B cell (primary cell): ENCODE measurements around the gene SLC38A1. TPM values are rescaled to one million over a fixed set of nuclear protein-coding genes. Genes with fewer than 3 reads are reported as not detected.

ENCODE experiments used
- ATAC-seq: fragments of 200-7000 bp; cut with Tn5 transposase; one replicate; pipeline ENCODE4 v1.10.0; 2021; ENCODE audit warnings: low read depth, mild to moderate bottlenecking, moderate number of reproducible peaks, moderate library complexity
- CTCF ChIA-PET: fragments of 350-600 bp; sonication (Branson Sonifier 250); formaldehyde crosslinking; loops from one replicate; lab custom pipeline; 2021; ENCODE audit warnings: antibody characterized with exemption, inconsistent platforms; lab: Charles Lee
- POLR2A ChIA-PET: fragments of 350-600 bp; sonication (Branson Sonifier 250); formaldehyde crosslinking; loops from one replicate; lab custom pipeline; 2021; ENCODE audit warnings: antibody characterized with exemption; lab: Charles Lee
- DNase-seq: peaks from one replicate; pipeline ENCODE4 v3.0.0; 2013
- H2AFZ ChIP-seq: 2 replicates; pipeline ENCODE4 v1.6.1; 2012; ENCODE audit warnings: mild to moderate bottlenecking, low read depth, low read length; ENCODE audit not compliant: insufficient read depth, poor library complexity, severe bottlenecking
- H3K27ac ChIP-seq, 2 donors: 1 replicate in 1 of 2; 2 replicates in 1 of 2; pipeline ENCODE4 v1.5.1; 2012 to 2013; ENCODE audit warnings: low read length in 2 of 2, mild to moderate bottlenecking in 2 of 2, moderate library complexity in 1 of 2
- H3K27me3 ChIP-seq, 4 experiments: fragments of 200-600 bp in 1 of 4; sonication (generic) in 1 of 4; replicated peaks in 1 of 4; 1 replicate in 2 of 4; 2 replicates in 2 of 4; pipeline versions ENCODE4 v1.6.1 to v1.7.0; 2013 to 2016; ENCODE audit warnings: low read length in 3 of 4, mild to moderate bottlenecking in 2 of 4, mixed read lengths in 1 of 4, moderate library complexity in 1 of 4; ENCODE audit not compliant: insufficient read depth in 4 of 4, control insufficient read depth in 3 of 4; ENCODE audit errors: control extremely low read depth in 1 of 4
- H3K36me3 ChIP-seq, 2 experiments: replicated peaks in 1 of 2; 1 replicate in 1 of 2; 2 replicates in 1 of 2; pipeline versions ENCODE4 v1.6.1 to v1.7.1; 2013; ENCODE audit warnings: low read length in 1 of 2; ENCODE audit not compliant: insufficient read depth in 2 of 2, control insufficient read depth in 1 of 2; ENCODE audit errors: control extremely low read depth in 1 of 2, extremely low read depth in 1 of 2
- H3K4me1 ChIP-seq, 2 donors: fragments of 200-600 bp in 1 of 2; sonication (generic) in 1 of 2; 1 replicate in 1 of 2; 2 replicates in 1 of 2; pipeline versions ENCODE4 v1.5.1 to v1.6.1; 2013 to 2017; ENCODE audit warnings: low read length in 2 of 2; ENCODE audit not compliant: control insufficient read depth in 2 of 2, insufficient read depth in 2 of 2
- H3K4me2 ChIP-seq: replicated peaks from 2 replicates; pipeline ENCODE3; 2012; ENCODE audit warnings: mild to moderate bottlenecking, low read depth, low read length; ENCODE audit not compliant: poor library complexity, severe bottlenecking
- H3K4me3 ChIP-seq, 5 experiments: fragments of 200-600 bp in 1 of 5; sonication (generic) in 1 of 5; 1 replicate in 3 of 5; 2 replicates in 2 of 5; pipeline versions ENCODE4 v1.5.1 to v1.7.0; 2011 to 2016; ENCODE audit warnings: low read length in 4 of 5, mild to moderate bottlenecking in 4 of 5, low read depth in 2 of 5, control low read depth in 1 of 5, moderate library complexity in 1 of 5; ENCODE audit not compliant: insufficient read depth in 1 of 5; ENCODE audit errors: control extremely low read depth in 1 of 5, extremely low read depth in 1 of 5
- H3K79me2 ChIP-seq: fragments of 200-600 bp; sonication (generic); one replicate; pipeline ENCODE4 v1.6.0; 2016; ENCODE audit warnings: low read length; ENCODE audit not compliant: control insufficient read depth, insufficient read depth
- H3K9ac ChIP-seq: fragments of 200-600 bp; sonication (generic); 2 replicates; pipeline ENCODE4 v1.6.1; 2017; ENCODE audit warnings: mild to moderate bottlenecking, low read length, moderate library complexity
- H3K9me3 ChIP-seq, 3 donors: one replicate each; pipeline versions ENCODE4 v1.6.1 to v1.7.1; 2013; ENCODE audit warnings: low read length in 2 of 3; ENCODE audit not compliant: control insufficient read depth in 2 of 3, insufficient read depth in 1 of 3; ENCODE audit errors: control extremely low read depth in 1 of 3
- H4K20me1 ChIP-seq: 2 replicates; pipeline ENCODE4 v1.6.0; 2012; ENCODE audit warnings: mild to moderate bottlenecking, low read length; ENCODE audit not compliant: insufficient read depth, control insufficient read depth, poor library complexity, severe bottlenecking
- H3K27ac Mint-ChIP-seq: one replicate; pipeline ENCODE4 v1.8.0; 2021; ENCODE audit warnings: mixed read lengths
- H3K27me3 Mint-ChIP-seq: one replicate; pipeline ENCODE4 v1.8.0; 2021; ENCODE audit warnings: mixed read lengths
- H3K4me1 Mint-ChIP-seq: one replicate; pipeline ENCODE4 v1.8.0; 2021; ENCODE audit warnings: mixed read lengths
- H3K4me3 Mint-ChIP-seq: one replicate; pipeline ENCODE4 v1.8.0; 2021; ENCODE audit warnings: mixed read lengths
- H3K9me3 Mint-ChIP-seq: one replicate; pipeline ENCODE4 v1.8.0; 2022; ENCODE audit warnings: mixed read lengths; ENCODE audit not compliant: insufficient read depth
- EZH2 ChIP-seq: IDR thresholded peaks from 2 replicates; pipeline ENCODE4 v1.6.1; 2012; ENCODE audit warnings: borderline replicate concordance, low read depth, mild to moderate bottlenecking, moderate library complexity, low read length; ENCODE audit not compliant: insufficient read depth, poor library complexity, severe bottlenecking
- WGBS: methylation state at CpG from one replicate; pipeline ENCODE4 v1.1.5; 2013; ENCODE audit warnings: missing lambda C conversion rate; ENCODE audit not compliant: insufficient coverage; 5-methylcytosine and 5-hydroxymethylcytosine counted together
- intact Hi-C: fragments of 100-400 bp; cut with micrococcal nuclease; formaldehyde crosslinking; loops from one replicate; pipeline ENCODE4 v1.10.0; 2022
- polyA plus RNA-seq: library from polyadenylated mRNA; depleted of rRNA; stranded (reverse); fragments of >200 nt; gene quantifications from 2 replicates; pipeline ENCODE4 v1.2.3, GENCODE V29; 2012
- total RNA-seq, 2 donors: library from RNA; stranded (reverse); fragments of 120-200 nt in 1 of 2; gene quantifications; 1 replicate in 1 of 2; 2 replicates in 1 of 2; pipeline versions ENCODE4 v1.2.3 to v1.2.4, GENCODE V29; 2013 to 2022
- TF ChIP-seq, protein P1 (sequence below): fragments of 200-600 bp; IDR thresholded peaks from one replicate; pipeline ENCODE4 v1.8.0; 2022; ENCODE audit warnings: antibody characterized with exemption, mild to moderate bottlenecking

SLC38A1 gene
- total and polyA plus RNA-seq, 2 donors (not counting 1 experiment from before 2014, with no cell fraction given): 38.1 to 205 TPM

DNA sequence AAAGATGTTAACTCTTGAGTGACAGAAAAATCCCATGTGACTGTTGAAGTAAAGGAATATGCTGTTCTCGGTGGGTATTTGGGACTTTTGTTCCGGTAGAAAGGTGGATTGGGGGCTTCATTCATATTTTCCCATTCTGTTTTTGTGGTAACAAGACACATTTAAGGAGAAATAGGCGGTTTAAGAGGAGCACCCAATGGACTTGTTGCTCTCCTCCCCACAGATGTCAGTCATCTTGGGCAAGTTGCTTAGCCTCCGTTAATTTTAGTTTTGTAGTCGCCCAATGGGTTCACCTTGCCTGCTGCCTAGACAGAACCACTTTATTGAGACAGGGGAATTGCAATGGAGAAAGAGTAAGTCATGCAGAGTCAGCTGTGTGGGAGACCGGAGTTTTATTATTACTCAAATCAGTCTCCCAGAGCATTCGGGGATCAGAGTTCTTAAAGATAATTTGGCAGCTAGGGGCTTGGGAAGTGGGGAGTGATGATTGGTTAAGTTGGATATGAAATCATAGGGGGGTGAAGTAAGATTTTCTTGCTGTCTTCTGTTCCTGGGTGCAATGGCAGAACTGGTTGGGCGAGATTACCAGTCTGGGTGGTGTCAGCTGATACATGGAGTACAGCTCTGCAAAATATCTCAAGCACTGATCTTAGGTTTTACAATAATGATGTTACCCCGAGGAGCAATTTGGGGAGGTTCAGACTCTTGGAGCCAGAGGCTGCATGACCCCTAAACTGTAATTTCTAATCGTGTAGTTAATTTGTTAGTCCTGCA, 50.3 kb downstream of the SLC38A1 start:
- H3K4me1 Mint-ChIP-seq: peaks cover 94% of the 10 kb centered on the region
- H2AFZ ChIP-seq: no peak overlapping the region
- no peak for DNase-seq
- peaks cover 13 to 26% of the 10 kb centered on the region in 2 experiments for H3K36me3 ChIP-seq
- no peaks in the 10 kb centered on the region for H3K9me3 ChIP-seq
- H3K9me3 Mint-ChIP-seq: no peaks in the 10 kb centered on the region
- peaks cover 92 to 97% of the 10 kb centered on the region in 2 donors for H3K4me1 ChIP-seq
- ATAC-seq: no peak
- intact Hi-C loops: loop anchor here (1.0 to 5.0 kb wide), 8 partner anchors 8 to 1139 kb away; partner anchors contain the start of gene SLC38A2
- no peaks in the 10 kb centered on the region for H4K20me1 ChIP-seq
- peak overlapping the region; percentile 86 for H3K27ac Mint-ChIP-seq
- H3K9ac ChIP-seq: peak overlapping the region; percentile 59
- no peaks in the 10 kb centered on the region for H3K27me3 ChIP-seq
- peak overlapping the region in 4 of 5 experiments; percentile 16 to 59 (median 32) for H3K4me3 ChIP-seq
- H3K79me2 ChIP-seq: peaks cover 74% of the 10 kb centered on the region
- peak overlapping the region; percentile 69 for H3K4me3 Mint-ChIP-seq
- peak overlapping the region; percentile 83 to 96 for H3K27ac ChIP-seq
- TF ChIP-seq, protein P1, sequence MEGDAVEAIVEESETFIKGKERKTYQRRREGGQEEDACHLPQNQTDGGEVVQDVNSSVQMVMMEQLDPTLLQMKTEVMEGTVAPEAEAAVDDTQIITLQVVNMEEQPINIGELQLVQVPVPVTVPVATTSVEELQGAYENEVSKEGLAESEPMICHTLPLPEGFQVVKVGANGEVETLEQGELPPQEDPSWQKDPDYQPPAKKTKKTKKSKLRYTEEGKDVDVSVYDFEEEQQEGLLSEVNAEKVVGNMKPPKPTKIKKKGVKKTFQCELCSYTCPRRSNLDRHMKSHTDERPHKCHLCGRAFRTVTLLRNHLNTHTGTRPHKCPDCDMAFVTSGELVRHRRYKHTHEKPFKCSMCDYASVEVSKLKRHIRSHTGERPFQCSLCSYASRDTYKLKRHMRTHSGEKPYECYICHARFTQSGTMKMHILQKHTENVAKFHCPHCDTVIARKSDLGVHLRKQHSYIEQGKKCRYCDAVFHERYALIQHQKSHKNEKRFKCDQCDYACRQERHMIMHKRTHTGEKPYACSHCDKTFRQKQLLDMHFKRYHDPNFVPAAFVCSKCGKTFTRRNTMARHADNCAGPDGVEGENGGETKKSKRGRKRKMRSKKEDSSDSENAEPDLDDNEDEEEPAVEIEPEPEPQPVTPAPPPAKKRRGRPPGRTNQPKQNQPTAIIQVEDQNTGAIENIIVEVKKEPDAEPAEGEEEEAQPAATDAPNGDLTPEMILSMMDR: no peak
- no peak for TF ChIP-seq EZH2
- peak overlapping the region; percentile 82 for H3K4me2 ChIP-seq
- 49% methylated on average over 4 of the region's 10 CpGs for WGBS
- POLR2A ChIA-PET: interaction anchor here (1.0 to 4.7 kb wide), 2 partner anchors 48 to 51 kb away, joined by 3 to 40 read pairs; partner anchors contain the start of gene SLC38A1
- CTCF ChIA-PET: interaction anchor here (1.0 to 6.4 kb wide), 7 partner anchors 8 to 93 kb away, joined by 3 to 47 read pairs (median 5); partner anchors contain the start of gene SLC38A1
- no peaks in the 10 kb centered on the region for H3K27me3 Mint-ChIP-seq
